A673 (cell line): Measurements from ENCODE around the gene OR6A2.

ENCODE experiments used
- CTCF ChIP-seq: fragments of 300-800, 200-600 bp; sonication (generic); conservative IDR thresholded peaks from 2 replicates; pipeline ENCODE4 v1.5.1; 2017; ENCODE audit warnings: low read depth, mild to moderate bottlenecking, antibody characterized with exemption, low read length, moderate library complexity, mixed read lengths
- EZH2 ChIP-seq: fragments of 200-600 bp; sonication (generic); IDR thresholded peaks from 2 replicates; pipeline ENCODE4 v1.6.1; 2017; ENCODE audit warnings: borderline replicate concordance, low read depth, mild to moderate bottlenecking, mixed read lengths, antibody characterized with exemption, low read length; ENCODE audit not compliant: poor library complexity, severe bottlenecking

GRCh38 chr11:6843670-6844069, 44.2 kb upstream of the OR6A2 start:
- TF ChIP-seq EZH2 = no peak
- no peak for TF ChIP-seq CTCF
